Osteocyte (in vitro differentiated cells): ENCODE measurements around the gene GLT1D1. TPM values are rescaled to one million over a fixed set of nuclear protein-coding genes. Genes with fewer than 3 reads are reported as not detected.

Experiments used
- DNase-seq: peaks from one replicate; pipeline ENCODE4 v3.0.0; 2021; ENCODE audit warnings: mixed read lengths; ENCODE audit not compliant: unreplicated experiment; ENCODE audit errors: extremely low spot score
- H3K27ac Mint-ChIP-seq: one replicate; pipeline ENCODE4 v1.8.0; 2021; ENCODE audit warnings: mild to moderate bottlenecking, mixed read lengths; ENCODE audit not compliant: unreplicated experiment
- H3K27me3 Mint-ChIP-seq: one replicate; pipeline ENCODE4 v1.8.0; 2021; ENCODE audit warnings: mixed read lengths; ENCODE audit not compliant: unreplicated experiment
- H3K36me3 Mint-ChIP-seq: one replicate; pipeline ENCODE4 v1.8.0; 2021; ENCODE audit warnings: mixed read lengths; ENCODE audit not compliant: unreplicated experiment
- H3K4me1 Mint-ChIP-seq: one replicate; pipeline ENCODE4 v1.8.0; 2021; ENCODE audit warnings: mixed read lengths; ENCODE audit not compliant: unreplicated experiment
- H3K4me3 Mint-ChIP-seq: one replicate; pipeline ENCODE4 v1.8.0; 2021; ENCODE audit warnings: mild to moderate bottlenecking, moderate library complexity, mixed read lengths; ENCODE audit not compliant: unreplicated experiment
- H3K9me3 Mint-ChIP-seq: one replicate; pipeline ENCODE4 v1.8.0; 2021; ENCODE audit warnings: mixed read lengths; ENCODE audit not compliant: unreplicated experiment
- CTCF ChIP-seq: fragments of 200-600 bp; sonication (generic); IDR thresholded peaks from 2 replicates; pipeline ENCODE4 v1.5.0; 2021; ENCODE audit warnings: antibody characterized with exemption, mild to moderate bottlenecking, moderate library complexity
- total RNA-seq: library from RNA; stranded (reverse); gene quantifications from 2 replicates; pipeline ENCODE4 v1.2.1, GENCODE V29; 2021

The GLT1D1 gene
- total RNA-seq, 1 donor from 2014 or later = 0.11 TPM

GRCh38 chr12:128856035-128856790, 2.9 kb downstream of the GLT1D1 start:
- Mint-ChIP-seq H3K9me3 (no peaks in the 10 kb centered on the region), H3K27ac (no peak overlapping the region), H3K4me1 (peaks cover 2% of the 10 kb centered on the region), H3K27me3 (peaks cover 37% of the 10 kb centered on the region), H3K4me3 (no peak overlapping the region), H3K36me3 (no peaks in the 10 kb centered on the region)
- TF ChIP-seq CTCF = no peak
- no peak for DNase-seq

GRCh38 chr12:128856791-128857078, 3.5 kb downstream of the GLT1D1 start:
- no peak overlapping the region for H3K4me3 Mint-ChIP-seq
- DNase-seq = no peak
- no peaks in the 10 kb centered on the region for H3K36me3 Mint-ChIP-seq
- H3K4me1 Mint-ChIP-seq = peaks cover 2% of the 10 kb centered on the region
- TF ChIP-seq CTCF = no peak
- peaks cover 37% of the 10 kb centered on the region for H3K27me3 Mint-ChIP-seq
- no peaks in the 10 kb centered on the region for H3K9me3 Mint-ChIP-seq
- H3K27ac Mint-ChIP-seq = no peak overlapping the region

- Mint-ChIP-seq H3K4me3 (no peak overlapping the region), H3K27ac (no peak overlapping the region), H3K9me3 (no peaks in the 10 kb centered on the region), H3K36me3 (no peaks in the 10 kb centered on the region), H3K27me3 (peaks cover 33% of the 10 kb centered on the region), H3K4me1 (peaks cover 2% of the 10 kb centered on the region)
- no peak for TF ChIP-seq CTCF
- no peak for DNase-seq
These were observed 4.0 kb downstream of the GLT1D1 start for GRCh38 chr12:128857133-128857763.

- H3K9me3 Mint-ChIP-seq = no peaks in the 10 kb centered on the region
These were observed 6.0 kb downstream of the GLT1D1 start for GRCh38 chr12:128859311-128859710.

More at GRCh38 chr12:128859311-128859710, 6.0 kb downstream of the GLT1D1 start:
- H3K36me3 Mint-ChIP-seq = no peaks in the 10 kb centered on the region
- H3K27ac Mint-ChIP-seq = no peak overlapping the region
- TF ChIP-seq CTCF = no peak
- peaks cover 26% of the 10 kb centered on the region for H3K27me3 Mint-ChIP-seq
- no peak overlapping the region for H3K4me3 Mint-ChIP-seq
- H3K4me1 Mint-ChIP-seq = no peaks in the 10 kb centered on the region
- no peak for DNase-seq
